Thyroid gland (tissue), 4 donors: ENCODE results near the gene SEC11C. TPM values are rescaled to one million over a fixed set of nuclear protein-coding genes. Genes with fewer than 3 reads are reported as not detected.

Experiments
- DNase-seq, 2 donors: peaks; one replicate each; pipeline ENCODE4 v3.0.0-alpha.2; 2019
- H3K27ac ChIP-seq, 3 donors: fragments of 200-600 bp; sonication (generic); 1 replicate in 2 of 3; 2 replicates in 1 of 3; pipeline ENCODE4 v1.5.1; 2016 to 2019; ENCODE audit warnings: mild to moderate bottlenecking in 1 of 3, moderate library complexity in 1 of 3
- H3K27me3 ChIP-seq: fragments of 200-600 bp; sonication (generic); one replicate; pipeline ENCODE4 v1.5.1; 2019
- H3K36me3 ChIP-seq, 2 donors: fragments of 200-600 bp; sonication (generic); one replicate each; pipeline ENCODE4 v1.5.1; 2016 to 2019
- H3K4me1 ChIP-seq, 2 donors: fragments of 200-600 bp; sonication (generic); one replicate each; pipeline ENCODE4 v1.5.1; 2017 to 2019
- H3K4me3 ChIP-seq, 3 donors: fragments of 200-600 bp; sonication (generic); replicated peaks in 1 of 3; 1 replicate in 2 of 3; 2 replicates in 1 of 3; pipeline ENCODE4 v1.5.1; 2016; ENCODE audit warnings: mild to moderate bottlenecking in 1 of 3
- H3K9me3 ChIP-seq: fragments of 200-600 bp; sonication (generic); one replicate; pipeline ENCODE4 v1.5.1; 2017
- POLR2A ChIP-seq, 2 donors: fragments of 450-650 bp; IDR thresholded peaks; one replicate each; pipeline ENCODE4 v1.6.1; 2017; ENCODE audit warnings: antibody characterized with exemption in 2 of 2, mild to moderate bottlenecking in 2 of 2, moderate library complexity in 1 of 2
- WGBS, 2 donors: methylation state at CpG; one replicate each; pipeline ENCODE4 v1.1.5; 2017; 5-methylcytosine and 5-hydroxymethylcytosine counted together
- intact Hi-C: fragments of 100-400 bp; cut with DNase I; formaldehyde crosslinking; loops from one replicate; pipeline ENCODE4 v1.15.1; 2023
- total RNA-seq, 4 donors: library from RNA; depleted of rRNA; stranded (reverse); fragments of >200 nt; gene quantifications; one replicate each; pipeline ENCODE4 v1.2.3, GENCODE V29; 2016
- TF ChIP-seq, protein P1 (sequence below), 6 experiments: fragments of 200-600 bp in 3 of 6; fragments of 450-650 bp in 3 of 6; sonication (generic) in 3 of 6; IDR thresholded peaks; one replicate each; pipeline ENCODE4 v1.5.1; 2016 to 2019; ENCODE audit warnings: antibody characterized with exemption in 6 of 6, mild to moderate bottlenecking in 2 of 6, inconsistent platforms in 1 of 6, moderate library complexity in 1 of 6

Gene SEC11C
- total RNA-seq, 4 donors from 2014 or later = 62.2 to 198 (median 118) TPM

DNA sequence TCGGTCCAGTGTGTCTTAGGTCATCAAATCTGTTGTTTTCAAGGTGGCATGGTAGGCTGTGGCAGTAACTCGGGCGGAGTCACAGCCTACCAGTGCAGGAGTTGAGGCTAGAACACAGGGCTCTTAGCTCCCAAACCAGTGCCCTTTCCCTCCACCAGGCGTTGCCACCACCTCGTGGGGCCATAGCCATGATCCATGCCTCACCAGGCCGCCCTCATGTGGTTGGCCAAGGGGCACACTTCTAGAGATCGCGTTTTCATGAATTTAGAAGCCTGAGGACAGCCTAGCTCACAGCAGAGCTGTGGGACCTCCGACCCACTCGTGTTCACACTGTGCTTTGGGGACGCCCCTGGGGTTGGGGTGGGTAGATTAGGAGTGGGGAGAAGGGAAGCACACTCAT, 10.6 kb downstream of the SEC11C start:
- no peak for DNase-seq
- H3K27me3 ChIP-seq = no peaks in the 10 kb centered on the region
- H3K4me3 ChIP-seq = no peak overlapping the region
- H3K9me3 ChIP-seq = no peaks in the 10 kb centered on the region
- TF ChIP-seq, protein P1, sequence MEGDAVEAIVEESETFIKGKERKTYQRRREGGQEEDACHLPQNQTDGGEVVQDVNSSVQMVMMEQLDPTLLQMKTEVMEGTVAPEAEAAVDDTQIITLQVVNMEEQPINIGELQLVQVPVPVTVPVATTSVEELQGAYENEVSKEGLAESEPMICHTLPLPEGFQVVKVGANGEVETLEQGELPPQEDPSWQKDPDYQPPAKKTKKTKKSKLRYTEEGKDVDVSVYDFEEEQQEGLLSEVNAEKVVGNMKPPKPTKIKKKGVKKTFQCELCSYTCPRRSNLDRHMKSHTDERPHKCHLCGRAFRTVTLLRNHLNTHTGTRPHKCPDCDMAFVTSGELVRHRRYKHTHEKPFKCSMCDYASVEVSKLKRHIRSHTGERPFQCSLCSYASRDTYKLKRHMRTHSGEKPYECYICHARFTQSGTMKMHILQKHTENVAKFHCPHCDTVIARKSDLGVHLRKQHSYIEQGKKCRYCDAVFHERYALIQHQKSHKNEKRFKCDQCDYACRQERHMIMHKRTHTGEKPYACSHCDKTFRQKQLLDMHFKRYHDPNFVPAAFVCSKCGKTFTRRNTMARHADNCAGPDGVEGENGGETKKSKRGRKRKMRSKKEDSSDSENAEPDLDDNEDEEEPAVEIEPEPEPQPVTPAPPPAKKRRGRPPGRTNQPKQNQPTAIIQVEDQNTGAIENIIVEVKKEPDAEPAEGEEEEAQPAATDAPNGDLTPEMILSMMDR (IDR thresholded peaks at IDR 0.05) = no peak
- TF ChIP-seq POLR2A (IDR thresholded peaks at IDR 0.05) = no peak
- H3K36me3 ChIP-seq = peaks cover 5 to 14% of the 10 kb centered on the region in 2 donors
- peaks cover 8 to 16% of the 10 kb centered on the region in 2 donors for H3K4me1 ChIP-seq
- 95% methylated on average over 11 of the region's 11 CpGs for WGBS, 2 donors
- intact Hi-C loops = no loop called here
- H3K27ac ChIP-seq = no peak overlapping the region

DNA sequence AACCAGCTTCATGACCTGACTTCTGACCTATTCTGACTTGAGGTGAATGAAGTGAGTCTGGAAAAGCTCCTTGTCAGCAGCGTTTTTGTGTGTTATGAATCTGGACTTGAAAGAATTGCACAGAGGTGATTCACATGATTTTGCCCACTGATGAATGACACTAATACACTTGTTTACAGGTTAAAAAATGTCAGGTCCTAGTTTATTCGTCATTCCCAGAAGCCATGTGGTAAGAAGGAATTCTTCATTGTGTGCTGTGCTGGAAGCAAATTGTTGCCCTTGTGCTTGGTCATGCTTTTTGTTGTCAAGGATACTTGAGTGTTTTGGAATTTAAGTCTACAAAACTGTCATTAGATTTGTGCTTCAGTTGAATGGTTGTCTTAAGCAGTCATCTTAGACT, 15.5 kb downstream of the SEC11C start:
- intact Hi-C loops = no loop called here
- Histone ChIP-seq H3K36me3 (peaks cover 5 to 14% of the 10 kb centered on the region in 2 donors), H3K4me3 (no peak overlapping the region)

DNA sequence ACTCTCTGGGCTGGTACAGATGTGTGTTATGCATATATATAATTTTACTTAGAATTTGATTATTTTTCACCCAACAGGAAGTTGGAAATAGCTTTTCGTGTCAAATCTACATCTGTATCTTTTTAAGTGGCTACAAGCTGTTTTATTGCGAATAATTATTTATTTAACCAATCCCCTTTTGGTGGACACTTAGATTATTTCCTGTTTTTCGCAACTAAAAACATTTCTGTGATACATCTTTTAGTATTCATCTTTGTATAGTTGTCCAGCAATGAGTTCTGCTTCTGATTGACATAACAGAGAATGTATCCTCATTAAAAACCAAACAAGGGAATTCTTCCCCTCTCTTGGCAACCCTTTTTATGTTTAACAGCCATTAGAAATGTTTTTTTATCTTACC, 16.6 kb downstream of the SEC11C start:
- H3K9me3 ChIP-seq = no peaks in the 10 kb centered on the region
- H3K27me3 ChIP-seq = no peaks in the 10 kb centered on the region
- no peak overlapping the region for H3K4me3 ChIP-seq
- no peak for DNase-seq
- TF ChIP-seq, protein P1 (IDR thresholded peaks at IDR 0.05) = no peak
- TF ChIP-seq POLR2A (IDR thresholded peaks at IDR 0.05) = no peak
- intact Hi-C loops = no loop called here
- 94 to 96% methylated on average over 3 of the region's 3 CpGs for WGBS, 2 donors
- H3K4me1 ChIP-seq = peaks cover 14 to 18% of the 10 kb centered on the region in 2 donors
- H3K27ac ChIP-seq = peak overlapping the region in 2 of 3 donors; percentile 89 to 96
- peaks cover 5 to 13% of the 10 kb centered on the region in 2 donors for H3K36me3 ChIP-seq

More for the DNA sequence above, 15.5 kb downstream of the SEC11C start:
- Histone ChIP-seq H3K27ac (peak overlapping the region; percentile 86 to 96 (median 89)), H3K9me3 (no peaks in the 10 kb centered on the region), H3K27me3 (no peaks in the 10 kb centered on the region), H3K4me1 (peaks cover 14 to 18% of the 10 kb centered on the region in 2 donors)
- TF ChIP-seq, protein P1 (IDR thresholded peaks at IDR 0.05) = no peak
- no peak for TF ChIP-seq POLR2A (IDR thresholded peaks at IDR 0.05)
- WGBS, 2 donors = 34 to 40% methylated on average over 2 of the region's 2 CpGs
- peak; percentile 16 to 21 for DNase-seq

DNA sequence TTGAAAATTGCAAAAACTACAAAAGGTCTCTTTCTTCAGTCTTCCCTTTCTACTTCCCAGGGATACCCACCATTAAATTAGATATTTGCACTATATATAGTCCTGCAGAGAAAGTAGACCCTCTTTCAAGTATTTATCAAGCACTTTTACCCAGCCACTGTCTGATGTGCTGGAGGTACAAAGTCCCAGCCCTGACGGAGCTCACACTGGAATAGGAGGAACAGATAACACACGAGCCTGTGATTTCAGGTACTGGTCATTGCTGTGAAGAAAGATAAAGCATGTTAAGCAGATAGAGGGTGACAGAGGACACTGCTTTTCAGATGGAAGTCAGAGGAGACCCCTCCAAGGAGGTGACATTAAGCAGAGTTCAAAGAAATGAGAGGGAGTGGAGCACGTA, 19.6 kb downstream of the SEC11C start:
- Histone ChIP-seq H3K9me3 (no peaks in the 10 kb centered on the region), H3K27me3 (no peaks in the 10 kb centered on the region), H3K4me3 (no peak overlapping the region), H3K36me3 (no peaks in the 10 kb centered on the region), H3K4me1 (peaks cover 14 to 18% of the 10 kb centered on the region in 2 donors), H3K27ac (no peak overlapping the region)
- WGBS, 2 donors = 92 to 94% methylated on average over 3 of the region's 3 CpGs
- TF ChIP-seq, protein P1 (IDR thresholded peaks at IDR 0.05) = no peak
- no peak for TF ChIP-seq POLR2A (IDR thresholded peaks at IDR 0.05)
- DNase-seq = no peak
- intact Hi-C loops = no loop called here

DNA sequence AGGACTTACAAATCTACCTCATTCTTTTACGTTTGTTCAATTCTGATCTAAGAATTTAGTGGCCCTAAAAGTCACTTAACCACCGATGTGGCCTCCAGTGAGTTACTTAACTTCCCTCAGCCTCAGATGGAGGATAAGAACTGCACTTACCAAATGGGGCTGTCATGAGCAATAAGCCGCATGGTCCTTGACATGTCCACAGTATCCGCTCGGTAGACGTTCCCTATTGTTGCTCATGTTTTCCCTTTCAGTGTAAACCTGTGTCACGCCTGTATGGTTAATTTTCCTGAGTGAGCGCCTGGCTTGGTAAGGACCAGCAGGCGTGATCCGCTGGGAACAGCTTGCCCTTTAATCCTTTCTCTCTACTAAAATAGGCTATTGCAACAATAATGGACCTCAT, 20.3 kb downstream of the SEC11C start:
- Histone ChIP-seq H3K27ac (no peak overlapping the region), H3K36me3 (no peaks in the 10 kb centered on the region), H3K27me3 (no peaks in the 10 kb centered on the region), H3K4me1 (peaks cover 9 to 11% of the 10 kb centered on the region in 2 donors), H3K4me3 (no peak overlapping the region), H3K9me3 (no peaks in the 10 kb centered on the region)
- 92 to 94% methylated on average over 10 of the region's 10 CpGs for WGBS, 2 donors
- no peak for DNase-seq
- TF ChIP-seq, protein P1 (IDR thresholded peaks at IDR 0.05) = no peak
- no peak for TF ChIP-seq POLR2A (IDR thresholded peaks at IDR 0.05)
- intact Hi-C loops = no loop called here
